ENCODE measurements around the gene ALDH9A1.

The ALDH9A1 gene

GRCh38 chr1:165634154-165634921 is 64.0 kb downstream of the ALDH9A1 start:
- Histone ChIP-seq H3K27ac (ENCODE audit: low read length) (no peak overlapping the region), H3K27me3 (ENCODE audit: control insufficient read depth, insufficient read depth, low read length) (no peaks in the 10 kb centered on the region), H3K9me3 (ENCODE audit: control insufficient read depth, insufficient read depth, low read length) (no peaks in the 10 kb centered on the region), H3K4me3 (ENCODE audit: low read length) (no peak overlapping the region), H3K36me3 (ENCODE audit: control insufficient read depth, insufficient read depth, low read length) (no peaks in the 10 kb centered on the region; the same call in 1 of the 2 replicates), H3K4me1 (ENCODE audit: control insufficient read depth, insufficient read depth, low read length) (no peaks in the 10 kb centered on the region; the same call in 1 of the 2 replicates)
- no CpG with 5 or more reads among the region's 6 CpGs for WGBS (ENCODE audit: insufficient coverage, insufficient read length)
- DNase-seq (ENCODE audit: low read depth, low spot score) = no peak

GRCh38 chr1:165633614-165634013 is 64.7 kb downstream of the ALDH9A1 start:
- no peak overlapping the region for H3K4me3 ChIP-seq (ENCODE audit: low read length)
- H3K4me1 ChIP-seq (ENCODE audit: control insufficient read depth, insufficient read depth, low read length) = no peaks in the 10 kb centered on the region; the same call in 1 of the 2 replicates
- no peaks in the 10 kb centered on the region; the same call in 1 of the 2 replicates for H3K36me3 ChIP-seq (ENCODE audit: control insufficient read depth, insufficient read depth, low read length)
- WGBS (ENCODE audit: insufficient coverage, insufficient read length) = no CpG with 5 or more reads among the region's 3 CpGs
- no peak for DNase-seq (ENCODE audit: low read depth, low spot score)
- H3K27ac ChIP-seq (ENCODE audit: low read length) = no peak overlapping the region
- H3K27me3 ChIP-seq (ENCODE audit: control insufficient read depth, insufficient read depth, low read length) = no peaks in the 10 kb centered on the region
- no peaks in the 10 kb centered on the region for H3K9me3 ChIP-seq (ENCODE audit: control insufficient read depth, insufficient read depth, low read length)

- no CpG with 5 or more reads among the region's 7 CpGs for WGBS (ENCODE audit: insufficient coverage, insufficient read length)
- H3K9me3 ChIP-seq (ENCODE audit: control insufficient read depth, insufficient read depth, low read length) = no peaks in the 10 kb centered on the region
- no peaks in the 10 kb centered on the region for H3K27me3 ChIP-seq (ENCODE audit: control insufficient read depth, insufficient read depth, low read length)
- H3K4me1 ChIP-seq (ENCODE audit: control insufficient read depth, insufficient read depth, low read length) = no peaks in the 10 kb centered on the region; the same call in 1 of the 2 replicates
- no peak overlapping the region for H3K27ac ChIP-seq (ENCODE audit: low read length)
- no peak for DNase-seq (ENCODE audit: low read depth, low spot score)
- no peak overlapping the region; the same call in 1 of the 2 replicates for H3K4me3 ChIP-seq (ENCODE audit: low read length)
- no peaks in the 10 kb centered on the region; the same call in 1 of the 2 replicates for H3K36me3 ChIP-seq (ENCODE audit: control insufficient read depth, insufficient read depth, low read length)
Measured at GRCh38 chr1:165632491-165632890, 65.9 kb downstream of the ALDH9A1 start.

- Histone ChIP-seq H3K27me3 (ENCODE audit: control insufficient read depth, insufficient read depth, low read length) (no peaks in the 10 kb centered on the region), H3K4me3 (ENCODE audit: low read length) (peak overlapping the region; percentile 63; the same call in 1 of the 2 replicates), H3K9me3 (ENCODE audit: control insufficient read depth, insufficient read depth, low read length) (no peaks in the 10 kb centered on the region), H3K27ac (ENCODE audit: low read length) (no peak overlapping the region), H3K4me1 (ENCODE audit: control insufficient read depth, insufficient read depth, low read length) (no peaks in the 10 kb centered on the region; the same call in 1 of the 2 replicates), H3K36me3 (ENCODE audit: control insufficient read depth, insufficient read depth, low read length) (no peaks in the 10 kb centered on the region; the same call in 1 of the 2 replicates)
- no CpG with 5 or more reads among the region's 5 CpGs for WGBS (ENCODE audit: insufficient coverage, insufficient read length)
- DNase-seq (ENCODE audit: low read depth, low spot score) = no peak
Measured at GRCh38 chr1:165632152-165632469, 66.3 kb downstream of the ALDH9A1 start.

- Histone ChIP-seq H3K4me1 (ENCODE audit: control insufficient read depth, insufficient read depth, low read length) (no peaks in the 10 kb centered on the region; the same call in 1 of the 2 replicates), H3K36me3 (ENCODE audit: control insufficient read depth, insufficient read depth, low read length) (no peaks in the 10 kb centered on the region), H3K4me3 (ENCODE audit: low read length) (peak overlapping the region; percentile 63; the same call in 1 of the 2 replicates), H3K27me3 (ENCODE audit: control insufficient read depth, insufficient read depth, low read length) (no peaks in the 10 kb centered on the region), H3K27ac (ENCODE audit: low read length) (no peak overlapping the region), H3K9me3 (ENCODE audit: control insufficient read depth, insufficient read depth, low read length) (no peaks in the 10 kb centered on the region)
- no CpG with 5 or more reads among the region's 31 CpGs for WGBS (ENCODE audit: insufficient coverage, insufficient read length)
- DNase-seq (ENCODE audit: low read depth, low spot score) = no peak
Measured at GRCh38 chr1:165631342-165632151, 66.8 kb downstream of the ALDH9A1 start.

GRCh38 chr1:165630629-165631341 is 67.6 kb downstream of the ALDH9A1 start, which contains the start of gene MGST3:
TSS of gene MGST3 (plus strand) at chr1:165631234. CDS start at chr1:165649848, 18,614 bp downstream.
- no CpG with 5 or more reads among the region's 56 CpGs for WGBS (ENCODE audit: insufficient coverage, insufficient read length)
- H3K27ac ChIP-seq (ENCODE audit: low read length) = no peak within 1 kb of the TSS

GRCh38 chr1:165629848-165630628 is 68.3 kb downstream of the ALDH9A1 start:
- no peak overlapping the region for H3K27ac ChIP-seq (ENCODE audit: low read length)
- no CpG with 5 or more reads among the region's 26 CpGs for WGBS (ENCODE audit: insufficient coverage, insufficient read length)
- H3K4me3 ChIP-seq (ENCODE audit: low read length) = peak overlapping the region; percentile 63
- H3K4me1 ChIP-seq (ENCODE audit: control insufficient read depth, insufficient read depth, low read length) = no peaks in the 10 kb centered on the region; the same call in 1 of the 2 replicates
- H3K27me3 ChIP-seq (ENCODE audit: control insufficient read depth, insufficient read depth, low read length) = no peaks in the 10 kb centered on the region
- H3K9me3 ChIP-seq (ENCODE audit: control insufficient read depth, insufficient read depth, low read length) = no peaks in the 10 kb centered on the region
- H3K36me3 ChIP-seq (ENCODE audit: control insufficient read depth, insufficient read depth, low read length) = no peaks in the 10 kb centered on the region
- DNase-seq (ENCODE audit: low read depth, low spot score) = no peak

More at GRCh38 chr1:165630629-165631341, 67.6 kb downstream of the ALDH9A1 start, which contains the start of gene MGST3:
- no peaks in the 10 kb centered on the region for H3K9me3 ChIP-seq (ENCODE audit: control insufficient read depth, insufficient read depth, low read length)
- H3K4me3 ChIP-seq (ENCODE audit: low read length) = peak within 1 kb of the TSS; percentile 63
- DNase-seq (ENCODE audit: low read depth, low spot score) = peak; percentile 87
- no peaks in the 10 kb centered on the region for H3K27me3 ChIP-seq (ENCODE audit: control insufficient read depth, insufficient read depth, low read length)
- H3K36me3 ChIP-seq (ENCODE audit: control insufficient read depth, insufficient read depth, low read length) = no peaks in the 10 kb centered on the region
- H3K4me1 ChIP-seq (ENCODE audit: control insufficient read depth, insufficient read depth, low read length) = no peaks in the 10 kb centered on the region; the same call in 1 of the 2 replicates

- no peak overlapping the region for H3K27ac ChIP-seq (ENCODE audit: low read length)
- no peaks in the 10 kb centered on the region for H3K27me3 ChIP-seq (ENCODE audit: control insufficient read depth, insufficient read depth, low read length)
- DNase-seq (ENCODE audit: low read depth, low spot score) = no peak
- H3K9me3 ChIP-seq (ENCODE audit: control insufficient read depth, insufficient read depth, low read length) = no peaks in the 10 kb centered on the region
- H3K36me3 ChIP-seq (ENCODE audit: control insufficient read depth, insufficient read depth, low read length) = no peaks in the 10 kb centered on the region
- H3K4me1 ChIP-seq (ENCODE audit: control insufficient read depth, insufficient read depth, low read length) = no peaks in the 10 kb centered on the region
- H3K4me3 ChIP-seq (ENCODE audit: low read length) = no peak overlapping the region
- no CpG with 5 or more reads among the region's 3 CpGs for WGBS (ENCODE audit: insufficient coverage, insufficient read length)
Measured at GRCh38 chr1:165629151-165629550, 69.2 kb downstream of the ALDH9A1 start.

- DNase-seq (ENCODE audit: low read depth, low spot score) = no peak
- H3K4me3 ChIP-seq (ENCODE audit: low read length) = no peak overlapping the region
- H3K27me3 ChIP-seq (ENCODE audit: control insufficient read depth, insufficient read depth, low read length) = no peaks in the 10 kb centered on the region
- no peak overlapping the region for H3K27ac ChIP-seq (ENCODE audit: low read length)
- no CpG with 5 or more reads among the region's 6 CpGs for WGBS (ENCODE audit: insufficient coverage, insufficient read length)
- H3K4me1 ChIP-seq (ENCODE audit: control insufficient read depth, insufficient read depth, low read length) = no peaks in the 10 kb centered on the region
- H3K9me3 ChIP-seq (ENCODE audit: control insufficient read depth, insufficient read depth, low read length) = no peaks in the 10 kb centered on the region
- no peaks in the 10 kb centered on the region for H3K36me3 ChIP-seq (ENCODE audit: control insufficient read depth, insufficient read depth, low read length)
Measured at GRCh38 chr1:165628147-165628822, 70.1 kb downstream of the ALDH9A1 start.

All from iPS DF 6.9 (cell line).